ENCODE results near the gene SKP1.

DNA sequence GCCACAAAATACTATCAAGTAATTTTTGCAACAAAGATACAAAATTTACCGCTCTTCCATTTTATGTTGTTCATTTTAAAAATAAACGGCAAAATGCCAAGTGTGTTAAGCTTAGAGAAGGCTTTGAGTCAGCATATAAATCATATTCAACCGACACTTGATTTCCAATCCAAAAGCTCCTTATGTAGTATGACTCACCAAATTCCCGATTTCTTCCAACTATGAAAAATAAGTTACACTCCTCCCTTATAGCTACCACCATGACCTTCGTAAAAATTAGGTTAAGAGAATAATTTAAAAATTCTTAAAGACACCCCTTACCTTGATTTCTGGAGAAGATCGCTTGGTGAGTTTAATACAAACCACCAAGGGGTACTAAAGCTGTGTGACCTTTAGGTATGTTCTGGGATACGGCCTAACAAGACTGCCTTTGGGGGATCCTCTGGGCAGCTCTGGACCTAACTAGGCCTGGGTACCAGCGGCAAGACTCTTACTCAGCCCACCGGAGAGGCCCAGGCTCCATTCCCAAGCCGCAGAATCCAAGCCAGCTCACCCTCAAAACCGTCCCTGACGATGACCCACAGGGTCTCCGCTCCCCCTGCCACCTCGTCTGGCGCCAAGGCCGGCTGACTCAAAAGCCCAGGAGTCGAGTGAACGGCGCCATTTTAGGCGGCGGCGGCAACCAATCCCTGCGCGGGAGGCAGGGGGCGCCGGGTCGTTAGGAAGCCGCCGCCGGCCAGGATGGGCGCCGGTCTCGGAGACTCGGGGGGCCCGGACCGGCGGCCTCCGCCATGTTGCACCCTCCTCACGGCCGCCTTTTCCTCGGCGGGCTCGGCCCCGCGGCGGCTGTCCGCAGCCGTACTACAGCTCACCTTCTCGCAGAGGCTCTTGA is 48.4 kb upstream of the SKP1 start:
- TF ChIP-seq, protein P1, sequence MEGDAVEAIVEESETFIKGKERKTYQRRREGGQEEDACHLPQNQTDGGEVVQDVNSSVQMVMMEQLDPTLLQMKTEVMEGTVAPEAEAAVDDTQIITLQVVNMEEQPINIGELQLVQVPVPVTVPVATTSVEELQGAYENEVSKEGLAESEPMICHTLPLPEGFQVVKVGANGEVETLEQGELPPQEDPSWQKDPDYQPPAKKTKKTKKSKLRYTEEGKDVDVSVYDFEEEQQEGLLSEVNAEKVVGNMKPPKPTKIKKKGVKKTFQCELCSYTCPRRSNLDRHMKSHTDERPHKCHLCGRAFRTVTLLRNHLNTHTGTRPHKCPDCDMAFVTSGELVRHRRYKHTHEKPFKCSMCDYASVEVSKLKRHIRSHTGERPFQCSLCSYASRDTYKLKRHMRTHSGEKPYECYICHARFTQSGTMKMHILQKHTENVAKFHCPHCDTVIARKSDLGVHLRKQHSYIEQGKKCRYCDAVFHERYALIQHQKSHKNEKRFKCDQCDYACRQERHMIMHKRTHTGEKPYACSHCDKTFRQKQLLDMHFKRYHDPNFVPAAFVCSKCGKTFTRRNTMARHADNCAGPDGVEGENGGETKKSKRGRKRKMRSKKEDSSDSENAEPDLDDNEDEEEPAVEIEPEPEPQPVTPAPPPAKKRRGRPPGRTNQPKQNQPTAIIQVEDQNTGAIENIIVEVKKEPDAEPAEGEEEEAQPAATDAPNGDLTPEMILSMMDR (IDR thresholded peaks at IDR 0.05), result peak in 3 of 4 experiments; percentile 21 to 51 (median 40)
- no peak for TF ChIP-seq POLR2A (IDR thresholded peaks at IDR 0.05)
- TF ChIP-seq POLR2AphosphoS5 (IDR thresholded peaks at IDR 0.05), result no peak
